PC-3 (cell line): ENCODE results near the gene STARD4. TPM values are rescaled to one million over a fixed set of nuclear protein-coding genes. Genes with fewer than 3 reads are reported as not detected.

Experiments used
- ATAC-seq: fragments of 200-7000 bp; cut with Tn5 transposase; 2 replicates; pipeline ENCODE4 v1.9.1; 2020; ENCODE audit warnings: mild to moderate bottlenecking, moderate library complexity
- BruUV-seq: library from RNA; stranded (reverse); fragments of 400-500 nt; replicated peaks from 2 replicates; lab custom pipeline; 2021; lab: Mats Ljungman, UMichigan
- CTCF ChIA-PET: fragments of 300-600 bp; sonication (Branson Sonifier 250); formaldehyde crosslinking; loops from one replicate; lab custom pipeline; 2022; ENCODE audit warnings: antibody characterized with exemption; lab: Charles Lee
- POLR2A ChIA-PET: fragments of 300-600 bp; sonication (Branson Sonifier 250); formaldehyde crosslinking; loops from one replicate; lab custom pipeline; 2022; ENCODE audit warnings: antibody characterized with exemption; ENCODE audit not compliant: unreplicated experiment; lab: Charles Lee
- DNase-seq: peaks from one replicate; pipeline ENCODE4 v3.0.0-alpha.2; 2015
- H2AFZ ChIP-seq: fragments of 300-600 bp; sonication (generic); 2 replicates; pipeline ENCODE4 v1.6.0; 2016; ENCODE audit warnings: antibody characterized with exemption, low read length
- H3F3A ChIP-seq: fragments of 300-600 bp; sonication (generic); one replicate; pipeline ENCODE4 v1.6.0; 2017; ENCODE audit warnings: antibody characterized with exemption, low read length, control low read depth, mild to moderate bottlenecking; ENCODE audit not compliant: unreplicated experiment
- H3K27ac ChIP-seq: fragments of 300-600 bp; sonication (generic); 2 replicates; pipeline ENCODE4 v1.5.1; 2016; ENCODE audit warnings: mild to moderate bottlenecking, low read length
- H3K27me3 ChIP-seq: fragments of 300-600 bp; sonication (generic); 2 replicates; pipeline ENCODE4 v1.6.1; 2016; ENCODE audit warnings: low read length, mixed read lengths
- H3K36me3 ChIP-seq: fragments of 300-600 bp; sonication (generic); 2 replicates; pipeline ENCODE4 v1.6.1; 2016; ENCODE audit warnings: low read depth, mixed run types, low read length, mixed read lengths
- H3K4me1 ChIP-seq: fragments of 300-600 bp; sonication (generic); 2 replicates; pipeline ENCODE4 v1.5.1; 2016; ENCODE audit warnings: low read length; ENCODE audit not compliant: insufficient read depth
- H3K4me2 ChIP-seq: fragments of 300-600 bp; sonication (generic); 2 replicates; pipeline ENCODE4 v1.6.0; 2016; ENCODE audit warnings: low read length
- H3K4me3 ChIP-seq: fragments of 300-600 bp; sonication (generic); 2 replicates; pipeline ENCODE4 v1.5.1; 2016; ENCODE audit warnings: mild to moderate bottlenecking, low read length, mixed read lengths
- H3K79me2 ChIP-seq: fragments of 300-600 bp; sonication (generic); 2 replicates; pipeline ENCODE4 v1.6.1; 2017; ENCODE audit warnings: low read length, mixed read lengths
- H3K9ac ChIP-seq: fragments of 300-600 bp; sonication (generic); 2 replicates; pipeline ENCODE4 v1.6.0; 2016; ENCODE audit warnings: mild to moderate bottlenecking, low read length
- H3K9me2 ChIP-seq: fragments of 300-600 bp; sonication (generic); replicated peaks from 2 replicates; pipeline ENCODE4 v1.6.1; 2016; ENCODE audit warnings: mixed run types, low read length, mixed read lengths
- H3K9me3 ChIP-seq: fragments of 300-600 bp; sonication (generic); 2 replicates; pipeline ENCODE4 v1.6.1; 2016; ENCODE audit warnings: low read length, mixed read lengths
- H4K20me1 ChIP-seq: fragments of 300-600 bp; sonication (generic); 2 replicates; pipeline ENCODE4 v1.6.1; 2016; ENCODE audit warnings: low read length, mixed read lengths
- CTCF ChIP-seq: fragments of 300-600 bp; sonication (generic); conservative IDR thresholded peaks from 2 replicates; pipeline ENCODE4 v1.5.1; 2017; ENCODE audit warnings: antibody characterized with exemption, low read depth, mild to moderate bottlenecking, low read length
- EZH2 ChIP-seq: fragments of 300-600 bp; sonication (generic); IDR thresholded peaks from one replicate; pipeline ENCODE4 v1.6.1; 2017; ENCODE audit warnings: antibody characterized with exemption, mild to moderate bottlenecking, low read length; ENCODE audit not compliant: unreplicated experiment
- EZH2phosphoT487 ChIP-seq: fragments of 300-600 bp; sonication (generic); IDR thresholded peaks from 2 replicates; pipeline ENCODE4 v1.6.1; 2018; ENCODE audit warnings: mild to moderate bottlenecking, antibody characterized with exemption, low read length, borderline replicate concordance
- intact Hi-C: fragments of 100-400 bp; cut with micrococcal nuclease; formaldehyde crosslinking; loops from 2 replicates; pipeline ENCODE4 v1.9.0; 2023
- total RNA-seq: library from RNA; depleted of rRNA; stranded (reverse); fragments of >200 nt; gene quantifications from 2 replicates; pipeline ENCODE4 v1.2.3, GENCODE V29; 2014

STARD4 gene
- total RNA-seq, 1 experiment from 2014 or later, result 17.1 TPM

- DNase-seq (no peak), ATAC-seq (no peak)
- no peaks in the 10 kb centered on the region for H3K36me3 ChIP-seq
- no peak overlapping the region for H3K27ac ChIP-seq
- no TSS peak for BruUV-seq
- intact Hi-C loops, result no loop called here
- H3K9ac ChIP-seq, result no peak overlapping the region
- CTCF ChIA-PET, result interaction anchor here (0.6 kb wide), 1 partner anchor 49 kb away, joined by 3 read pairs; no protein-coding TSS in a partner anchor
- POLR2A ChIA-PET, result interaction anchor here (0.6 kb wide), 1 partner anchor 26 kb away, joined by 12 read pairs; no protein-coding TSS in a partner anchor
- no peak for TF ChIP-seq EZH2
- no peak for TF ChIP-seq EZH2phosphoT487
- no peak for TF ChIP-seq CTCF
- H3F3A ChIP-seq, result no peaks in the 10 kb centered on the region
- no peaks in the 10 kb centered on the region for H3K27me3 ChIP-seq
- H3K9me2 ChIP-seq, result no peaks in the 10 kb centered on the region
- no peaks in the 10 kb centered on the region for H3K4me1 ChIP-seq
- no peak overlapping the region for H3K4me3 ChIP-seq
- no peak overlapping the region for H3K4me2 ChIP-seq
- H3K9me3 ChIP-seq, result no peaks in the 10 kb centered on the region
- no peaks in the 10 kb centered on the region for H3K79me2 ChIP-seq
- H2AFZ ChIP-seq, result no peak overlapping the region
- H4K20me1 ChIP-seq, result no peaks in the 10 kb centered on the region
These were observed 25.0 kb upstream of the STARD4 start for GRCh38 chr5:111537141-111538024.

- Histone ChIP-seq H3K4me2 (no peak overlapping the region), H3K9me2 (no peaks in the 10 kb centered on the region), H3K36me3 (no peaks in the 10 kb centered on the region), H3K79me2 (no peaks in the 10 kb centered on the region), H3K4me1 (no peaks in the 10 kb centered on the region), H3F3A (no peaks in the 10 kb centered on the region), H3K27me3 (no peaks in the 10 kb centered on the region), H3K27ac (no peak overlapping the region), H2AFZ (no peak overlapping the region), H3K9me3 (no peaks in the 10 kb centered on the region), H3K4me3 (no peak overlapping the region), H4K20me1 (no peaks in the 10 kb centered on the region), H3K9ac (no peak overlapping the region)
- intact Hi-C loops, result no loop called here
- DNase-seq, result no peak
- POLR2A ChIA-PET, result no interaction called here
- BruUV-seq, result no TSS peak
- ATAC-seq, result no peak
- CTCF ChIA-PET, result no interaction called here
- TF ChIP-seq CTCF (no peak), EZH2 (no peak), EZH2phosphoT487 (no peak)
These were observed 23.7 kb upstream of the STARD4 start for GRCh38 chr5:111535879-111536549.
